T47D (cell line): ENCODE data around the gene DMAC2L.
"Not testable (repeated sequence)": the region's sequence is repeated elsewhere in the genome, so short reads cannot be mapped to it uniquely, and the experiment has no call there.

Source experiments
- DNase-seq, 2 experiments: peaks; one replicate each; pipeline versions ENCODE4 v3.0.0 to v3.0.0-alpha.2; 2011 to 2012; ENCODE audit warnings: low read depth in 1 of 2, low spot score in 1 of 2
- JUND ChIP-seq: IDR thresholded peaks from 2 replicates; pipeline ENCODE4 v1.6.1; 2012; ENCODE audit warnings: low read depth
- in situ Hi-C: cut with HindIII; loops from 2 replicates; pipeline ENCODE4 v1.10.0; 2016; ENCODE audit warnings: low sequenced_read_pairs, low pct_unique_long_range_greater_than_20kb

Gene DMAC2L

DNA sequence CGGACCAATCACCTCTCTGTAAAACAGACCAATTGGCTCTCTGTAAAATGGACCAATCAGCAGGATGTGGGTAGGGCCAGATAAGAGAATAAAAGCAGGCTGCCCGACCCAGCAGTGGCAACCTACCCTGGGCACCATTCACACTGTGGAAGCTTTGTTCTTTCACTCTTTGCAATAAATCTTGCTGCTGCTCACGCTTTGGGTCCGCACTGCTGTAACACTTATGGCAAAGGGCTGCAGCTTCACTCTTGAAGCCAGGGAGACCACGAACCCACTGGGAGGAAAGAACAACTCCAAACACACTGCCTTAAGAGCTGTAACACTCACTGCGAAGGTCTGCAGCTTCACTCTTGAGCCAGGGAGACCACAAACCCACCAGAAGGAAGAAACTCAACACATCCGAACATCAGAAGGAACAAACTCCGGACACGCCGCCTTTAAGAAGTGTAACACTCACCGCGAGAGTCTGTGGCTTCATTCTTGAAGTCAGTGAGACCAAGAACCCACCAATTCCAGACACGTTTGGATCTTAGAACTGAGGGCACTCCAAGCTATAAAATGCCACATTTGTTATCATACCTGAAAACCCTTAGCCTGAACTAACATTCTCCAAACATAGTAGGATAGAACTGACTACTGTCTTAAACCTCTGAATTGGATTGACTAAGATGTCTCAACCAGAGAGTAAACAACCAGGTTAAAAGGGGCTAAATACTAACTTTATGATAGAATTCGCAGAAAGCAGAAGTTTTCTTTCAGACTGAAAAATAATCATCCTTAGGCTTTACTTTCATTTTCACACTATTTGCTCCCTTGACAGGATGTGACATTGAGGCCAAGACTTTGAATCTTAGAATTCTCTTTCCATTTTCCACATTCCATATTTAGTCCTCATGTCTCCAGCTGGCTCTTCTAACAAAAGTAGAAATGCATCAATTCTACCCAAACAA is 50.9 kb downstream of the DMAC2L start:
- in situ Hi-C loops: no loop called here
- TF ChIP-seq JUND: no peak
- DNase-seq: no peak

DNA sequence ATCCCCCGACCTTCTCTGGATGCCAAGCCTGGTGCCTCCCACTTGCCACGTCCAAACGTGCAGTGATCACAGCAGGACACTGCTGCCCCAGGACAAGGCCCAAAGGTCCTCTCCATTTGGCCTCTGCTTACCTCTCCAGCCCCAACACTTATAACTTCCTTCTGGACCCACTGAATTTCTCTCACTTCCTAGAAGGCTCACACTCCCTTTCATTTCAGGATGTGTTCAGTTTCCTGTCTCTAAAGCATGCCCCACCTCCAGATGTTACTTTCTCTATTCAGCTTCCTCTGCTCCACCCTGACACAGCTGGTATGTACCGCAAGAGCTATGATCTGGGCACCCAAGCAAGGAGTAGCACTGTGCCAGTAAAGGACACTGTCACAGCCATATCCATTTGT is 51.6 kb downstream of the DMAC2L start:
- no peak for DNase-seq
- in situ Hi-C loops: no loop called here
- TF ChIP-seq JUND: no peak

DNA sequence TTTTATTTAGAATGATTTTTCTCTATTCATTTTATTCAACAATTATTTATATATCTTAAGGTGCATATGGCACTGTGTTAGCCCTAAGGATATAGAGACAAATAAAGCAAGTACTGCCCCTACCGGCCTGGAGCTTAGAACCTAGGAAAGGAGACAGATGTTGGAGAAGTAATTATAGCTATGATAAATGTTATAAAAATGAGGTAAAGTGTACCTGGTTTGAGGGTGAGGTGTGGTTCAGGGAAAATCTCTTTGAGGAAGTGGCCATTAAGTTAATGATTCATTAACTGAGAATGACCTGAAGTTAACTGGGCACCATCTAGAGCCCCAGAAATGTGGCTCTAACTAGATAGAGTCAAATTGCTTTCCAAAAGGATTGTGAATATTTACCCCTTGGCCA is 52.7 kb downstream of the DMAC2L start:
- no peak for DNase-seq
- in situ Hi-C loops: no loop called here
- no peak for TF ChIP-seq JUND

DNA sequence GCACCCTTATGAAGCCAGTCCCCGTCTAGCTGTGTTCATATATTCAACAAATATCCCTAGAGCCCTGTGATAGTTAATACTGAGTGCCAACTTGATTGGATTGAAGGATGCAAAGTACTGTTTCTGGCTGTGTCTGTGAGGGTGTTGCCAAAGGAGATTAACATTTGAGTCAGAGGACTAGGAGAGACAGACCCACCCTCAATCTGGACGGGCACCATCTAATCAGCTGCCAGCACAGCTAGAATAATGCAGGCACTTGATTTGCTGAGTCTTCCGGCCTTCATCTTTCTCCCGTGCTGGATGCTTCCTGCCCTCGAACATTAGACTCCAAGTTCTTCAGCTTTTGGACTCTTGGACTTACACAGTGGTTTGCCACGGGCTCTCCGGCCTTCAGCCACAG is 53.4 kb downstream of the DMAC2L start:
- DNase-seq, in situ Hi-C loops: not testable (repeated sequence)

DNA sequence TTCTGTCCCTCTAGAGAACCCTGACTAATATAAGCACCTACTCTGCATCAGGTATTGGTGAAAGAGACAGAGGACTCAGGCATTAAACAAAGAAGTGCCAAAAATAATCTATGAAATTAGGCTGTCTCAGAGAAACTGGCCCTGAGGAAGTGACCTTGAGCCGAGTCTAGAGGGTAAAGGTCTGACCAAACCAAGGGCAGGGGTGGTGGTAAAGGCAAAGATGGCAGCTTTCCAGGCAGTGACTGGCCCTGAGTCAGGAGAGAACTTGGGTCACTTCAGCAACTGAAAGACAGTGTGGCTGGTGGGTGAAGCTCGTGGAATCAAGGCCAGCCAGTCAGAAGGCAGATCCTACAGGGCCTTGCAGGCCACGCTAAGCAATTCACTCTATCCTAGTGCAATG is 54.0 kb downstream of the DMAC2L start:
- in situ Hi-C loops: no loop called here
- no peak for DNase-seq
- no peak for TF ChIP-seq JUND

DNA sequence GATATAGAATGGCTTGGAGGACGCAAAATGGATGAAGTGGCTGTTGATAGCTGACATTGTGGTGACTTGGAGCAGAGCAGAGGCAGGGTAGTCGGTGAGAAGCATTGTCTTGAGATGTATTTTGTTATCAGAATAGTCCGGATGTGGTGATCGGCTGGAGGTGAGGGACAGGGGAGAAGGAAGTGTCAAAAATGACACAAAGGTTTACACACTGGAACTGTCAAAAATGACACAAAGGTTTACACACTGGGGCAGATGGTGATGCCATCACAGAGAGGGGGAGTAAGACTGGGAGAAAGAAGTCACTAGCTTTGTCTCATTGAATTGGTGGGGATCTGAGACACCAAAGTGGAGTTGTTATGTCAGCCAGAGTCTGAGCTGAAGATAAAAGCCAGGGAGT is 54.5 kb downstream of the DMAC2L start:
- no peak for TF ChIP-seq JUND
- DNase-seq: no peak
- in situ Hi-C loops: no loop called here

DNA sequence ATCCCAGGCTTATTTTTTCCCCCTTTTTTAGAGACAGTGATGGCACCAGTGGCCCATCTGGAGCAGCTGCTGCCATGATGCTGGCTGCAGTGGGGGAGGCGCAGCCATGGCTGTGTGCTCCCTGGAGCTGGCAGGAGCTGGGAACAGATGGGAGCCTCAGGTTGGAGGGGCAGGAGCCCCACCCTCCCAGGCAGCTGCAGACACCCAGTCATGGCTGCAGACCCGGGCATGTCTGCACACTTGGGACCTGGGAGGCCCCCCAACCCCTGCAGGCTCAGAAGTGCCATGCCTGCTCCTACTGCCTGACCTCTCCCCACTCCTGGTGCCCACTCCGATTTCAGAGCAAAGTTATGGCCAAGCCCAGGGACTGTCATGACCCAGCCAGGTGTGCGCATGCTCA is 59.4 kb downstream of the DMAC2L start:
- in situ Hi-C loops: no loop called here
- no peak for TF ChIP-seq JUND
- no peak for DNase-seq

DNA sequence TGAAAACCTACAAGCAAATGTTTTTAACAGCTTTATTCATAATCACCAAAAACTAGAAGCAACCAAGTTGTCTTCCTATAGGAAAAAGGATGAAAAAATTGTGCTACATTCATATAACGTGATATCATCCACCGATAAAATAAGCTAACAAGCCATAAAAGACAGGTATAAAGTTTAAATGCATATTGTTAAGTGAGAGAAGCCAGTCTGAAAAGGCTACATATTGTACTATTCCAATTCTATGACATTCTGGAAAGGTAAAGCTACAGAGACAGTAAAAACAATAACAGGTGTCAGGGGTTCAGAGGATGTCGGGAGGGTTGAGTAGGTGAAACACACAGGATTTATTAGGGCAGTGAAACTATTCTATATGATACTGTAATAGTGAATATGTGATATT is 61.8 kb downstream of the DMAC2L start:
- in situ Hi-C loops: no loop called here
- TF ChIP-seq JUND: no peak
- DNase-seq: no peak

DNA sequence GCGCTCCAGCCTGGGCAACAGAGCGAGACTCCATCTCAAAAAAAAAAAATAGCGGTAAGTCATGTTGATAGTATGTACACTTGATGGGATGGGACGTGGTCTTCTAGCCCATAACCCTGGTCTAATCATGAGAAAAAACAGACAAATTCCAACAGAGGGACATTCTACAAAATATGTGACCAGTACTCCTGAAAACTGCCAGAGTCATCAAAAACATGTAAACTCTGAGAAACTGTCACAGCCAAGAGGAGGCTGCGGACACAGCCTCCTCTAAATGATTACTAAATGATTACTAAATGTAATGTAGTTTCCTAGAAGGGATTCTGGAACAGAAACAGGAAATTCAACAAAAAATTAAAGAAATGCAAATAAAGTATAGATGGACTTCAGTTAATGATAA is 63.6 kb downstream of the DMAC2L start:
- TF ChIP-seq JUND: no peak
- in situ Hi-C loops: no loop called here

More for the DNA sequence above, 63.6 kb downstream of the DMAC2L start:
- DNase-seq: no peak
